ENCODE results near the gene MAGT1. TPM values are rescaled to one million over a fixed set of nuclear protein-coding genes. Genes with fewer than 3 reads are reported as not detected.

Gene MAGT1
- total and polyA plus RNA-seq, 2 experiments from 2014 or later, result 23.4 to 42.2 TPM

DNA sequence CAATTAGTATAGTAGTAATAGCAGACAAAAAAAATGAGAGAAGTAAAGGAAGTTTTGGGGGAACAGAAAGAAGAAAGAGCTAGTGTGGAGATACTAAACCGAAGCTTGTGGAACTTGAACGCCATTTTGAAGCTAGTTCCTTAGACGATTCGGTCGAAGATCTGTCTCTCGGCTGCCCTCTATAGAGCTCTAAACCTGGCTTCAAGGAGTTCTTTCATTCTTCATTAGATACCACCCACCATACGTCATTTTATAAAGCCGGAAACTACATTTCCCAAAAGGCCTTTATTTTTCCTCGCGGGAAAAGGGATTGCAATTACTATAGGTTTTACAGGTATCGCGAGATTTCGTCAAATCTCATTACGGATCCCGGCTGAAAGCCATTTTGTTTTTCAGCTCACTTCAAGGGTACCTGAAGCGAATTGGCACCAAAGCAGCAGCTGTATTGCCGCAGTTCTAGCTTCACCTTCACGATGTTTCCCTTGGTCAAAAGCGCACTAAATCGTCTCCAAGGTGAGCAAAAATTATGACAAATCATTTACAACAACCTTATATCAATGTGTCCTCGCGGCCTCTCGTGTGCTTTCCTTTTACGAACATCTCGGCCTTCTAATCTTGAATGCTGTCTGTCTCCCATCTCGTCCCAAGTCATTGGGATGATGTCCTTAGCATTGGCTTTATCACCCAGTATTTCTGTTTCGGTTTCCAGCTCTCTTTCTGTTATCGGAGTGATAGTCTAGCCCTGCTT is 4.0 kb upstream of the MAGT1 start, which contains the start of gene COX7B:
COX7B (plus strand) TSS at position 388 of the 748 bp plus-strand sequence; CDS start at position 474, 86 bp downstream.
- TF ChIP-seq JUNB (IDR thresholded peaks at IDR 0.05; ENCODE audit: unreplicated experiment), result no peak
- no peak for TF ChIP-seq ZNF331 (CRISPR knock-in tag; IDR thresholded peaks at IDR 0.05; ENCODE audit: low read depth)
- TF ChIP-seq CREB1 (CRISPR knock-in tag; IDR thresholded peaks at IDR 0.05; ENCODE audit: low read depth), result peak; percentile 90
- TF ChIP-seq, protein P1, sequence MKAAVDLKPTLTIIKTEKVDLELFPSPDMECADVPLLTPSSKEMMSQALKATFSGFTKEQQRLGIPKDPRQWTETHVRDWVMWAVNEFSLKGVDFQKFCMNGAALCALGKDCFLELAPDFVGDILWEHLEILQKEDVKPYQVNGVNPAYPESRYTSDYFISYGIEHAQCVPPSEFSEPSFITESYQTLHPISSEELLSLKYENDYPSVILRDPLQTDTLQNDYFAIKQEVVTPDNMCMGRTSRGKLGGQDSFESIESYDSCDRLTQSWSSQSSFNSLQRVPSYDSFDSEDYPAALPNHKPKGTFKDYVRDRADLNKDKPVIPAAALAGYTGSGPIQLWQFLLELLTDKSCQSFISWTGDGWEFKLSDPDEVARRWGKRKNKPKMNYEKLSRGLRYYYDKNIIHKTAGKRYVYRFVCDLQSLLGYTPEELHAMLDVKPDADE (IDR thresholded peaks at IDR 0.05), result peak; percentile 79
- TF ChIP-seq, protein P2, sequence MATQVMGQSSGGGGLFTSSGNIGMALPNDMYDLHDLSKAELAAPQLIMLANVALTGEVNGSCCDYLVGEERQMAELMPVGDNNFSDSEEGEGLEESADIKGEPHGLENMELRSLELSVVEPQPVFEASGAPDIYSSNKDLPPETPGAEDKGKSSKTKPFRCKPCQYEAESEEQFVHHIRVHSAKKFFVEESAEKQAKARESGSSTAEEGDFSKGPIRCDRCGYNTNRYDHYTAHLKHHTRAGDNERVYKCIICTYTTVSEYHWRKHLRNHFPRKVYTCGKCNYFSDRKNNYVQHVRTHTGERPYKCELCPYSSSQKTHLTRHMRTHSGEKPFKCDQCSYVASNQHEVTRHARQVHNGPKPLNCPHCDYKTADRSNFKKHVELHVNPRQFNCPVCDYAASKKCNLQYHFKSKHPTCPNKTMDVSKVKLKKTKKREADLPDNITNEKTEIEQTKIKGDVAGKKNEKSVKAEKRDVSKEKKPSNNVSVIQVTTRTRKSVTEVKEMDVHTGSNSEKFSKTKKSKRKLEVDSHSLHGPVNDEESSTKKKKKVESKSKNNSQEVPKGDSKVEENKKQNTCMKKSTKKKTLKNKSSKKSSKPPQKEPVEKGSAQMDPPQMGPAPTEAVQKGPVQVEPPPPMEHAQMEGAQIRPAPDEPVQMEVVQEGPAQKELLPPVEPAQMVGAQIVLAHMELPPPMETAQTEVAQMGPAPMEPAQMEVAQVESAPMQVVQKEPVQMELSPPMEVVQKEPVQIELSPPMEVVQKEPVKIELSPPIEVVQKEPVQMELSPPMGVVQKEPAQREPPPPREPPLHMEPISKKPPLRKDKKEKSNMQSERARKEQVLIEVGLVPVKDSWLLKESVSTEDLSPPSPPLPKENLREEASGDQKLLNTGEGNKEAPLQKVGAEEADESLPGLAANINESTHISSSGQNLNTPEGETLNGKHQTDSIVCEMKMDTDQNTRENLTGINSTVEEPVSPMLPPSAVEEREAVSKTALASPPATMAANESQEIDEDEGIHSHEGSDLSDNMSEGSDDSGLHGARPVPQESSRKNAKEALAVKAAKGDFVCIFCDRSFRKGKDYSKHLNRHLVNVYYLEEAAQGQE (IDR thresholded peaks at IDR 0.05; ENCODE audit: unreplicated experiment), result no peak
- no peak for TF ChIP-seq EZH2 (IDR thresholded peaks at IDR 0.05; ENCODE audit: low read depth, unreplicated experiment)
- TF ChIP-seq, protein P3, sequence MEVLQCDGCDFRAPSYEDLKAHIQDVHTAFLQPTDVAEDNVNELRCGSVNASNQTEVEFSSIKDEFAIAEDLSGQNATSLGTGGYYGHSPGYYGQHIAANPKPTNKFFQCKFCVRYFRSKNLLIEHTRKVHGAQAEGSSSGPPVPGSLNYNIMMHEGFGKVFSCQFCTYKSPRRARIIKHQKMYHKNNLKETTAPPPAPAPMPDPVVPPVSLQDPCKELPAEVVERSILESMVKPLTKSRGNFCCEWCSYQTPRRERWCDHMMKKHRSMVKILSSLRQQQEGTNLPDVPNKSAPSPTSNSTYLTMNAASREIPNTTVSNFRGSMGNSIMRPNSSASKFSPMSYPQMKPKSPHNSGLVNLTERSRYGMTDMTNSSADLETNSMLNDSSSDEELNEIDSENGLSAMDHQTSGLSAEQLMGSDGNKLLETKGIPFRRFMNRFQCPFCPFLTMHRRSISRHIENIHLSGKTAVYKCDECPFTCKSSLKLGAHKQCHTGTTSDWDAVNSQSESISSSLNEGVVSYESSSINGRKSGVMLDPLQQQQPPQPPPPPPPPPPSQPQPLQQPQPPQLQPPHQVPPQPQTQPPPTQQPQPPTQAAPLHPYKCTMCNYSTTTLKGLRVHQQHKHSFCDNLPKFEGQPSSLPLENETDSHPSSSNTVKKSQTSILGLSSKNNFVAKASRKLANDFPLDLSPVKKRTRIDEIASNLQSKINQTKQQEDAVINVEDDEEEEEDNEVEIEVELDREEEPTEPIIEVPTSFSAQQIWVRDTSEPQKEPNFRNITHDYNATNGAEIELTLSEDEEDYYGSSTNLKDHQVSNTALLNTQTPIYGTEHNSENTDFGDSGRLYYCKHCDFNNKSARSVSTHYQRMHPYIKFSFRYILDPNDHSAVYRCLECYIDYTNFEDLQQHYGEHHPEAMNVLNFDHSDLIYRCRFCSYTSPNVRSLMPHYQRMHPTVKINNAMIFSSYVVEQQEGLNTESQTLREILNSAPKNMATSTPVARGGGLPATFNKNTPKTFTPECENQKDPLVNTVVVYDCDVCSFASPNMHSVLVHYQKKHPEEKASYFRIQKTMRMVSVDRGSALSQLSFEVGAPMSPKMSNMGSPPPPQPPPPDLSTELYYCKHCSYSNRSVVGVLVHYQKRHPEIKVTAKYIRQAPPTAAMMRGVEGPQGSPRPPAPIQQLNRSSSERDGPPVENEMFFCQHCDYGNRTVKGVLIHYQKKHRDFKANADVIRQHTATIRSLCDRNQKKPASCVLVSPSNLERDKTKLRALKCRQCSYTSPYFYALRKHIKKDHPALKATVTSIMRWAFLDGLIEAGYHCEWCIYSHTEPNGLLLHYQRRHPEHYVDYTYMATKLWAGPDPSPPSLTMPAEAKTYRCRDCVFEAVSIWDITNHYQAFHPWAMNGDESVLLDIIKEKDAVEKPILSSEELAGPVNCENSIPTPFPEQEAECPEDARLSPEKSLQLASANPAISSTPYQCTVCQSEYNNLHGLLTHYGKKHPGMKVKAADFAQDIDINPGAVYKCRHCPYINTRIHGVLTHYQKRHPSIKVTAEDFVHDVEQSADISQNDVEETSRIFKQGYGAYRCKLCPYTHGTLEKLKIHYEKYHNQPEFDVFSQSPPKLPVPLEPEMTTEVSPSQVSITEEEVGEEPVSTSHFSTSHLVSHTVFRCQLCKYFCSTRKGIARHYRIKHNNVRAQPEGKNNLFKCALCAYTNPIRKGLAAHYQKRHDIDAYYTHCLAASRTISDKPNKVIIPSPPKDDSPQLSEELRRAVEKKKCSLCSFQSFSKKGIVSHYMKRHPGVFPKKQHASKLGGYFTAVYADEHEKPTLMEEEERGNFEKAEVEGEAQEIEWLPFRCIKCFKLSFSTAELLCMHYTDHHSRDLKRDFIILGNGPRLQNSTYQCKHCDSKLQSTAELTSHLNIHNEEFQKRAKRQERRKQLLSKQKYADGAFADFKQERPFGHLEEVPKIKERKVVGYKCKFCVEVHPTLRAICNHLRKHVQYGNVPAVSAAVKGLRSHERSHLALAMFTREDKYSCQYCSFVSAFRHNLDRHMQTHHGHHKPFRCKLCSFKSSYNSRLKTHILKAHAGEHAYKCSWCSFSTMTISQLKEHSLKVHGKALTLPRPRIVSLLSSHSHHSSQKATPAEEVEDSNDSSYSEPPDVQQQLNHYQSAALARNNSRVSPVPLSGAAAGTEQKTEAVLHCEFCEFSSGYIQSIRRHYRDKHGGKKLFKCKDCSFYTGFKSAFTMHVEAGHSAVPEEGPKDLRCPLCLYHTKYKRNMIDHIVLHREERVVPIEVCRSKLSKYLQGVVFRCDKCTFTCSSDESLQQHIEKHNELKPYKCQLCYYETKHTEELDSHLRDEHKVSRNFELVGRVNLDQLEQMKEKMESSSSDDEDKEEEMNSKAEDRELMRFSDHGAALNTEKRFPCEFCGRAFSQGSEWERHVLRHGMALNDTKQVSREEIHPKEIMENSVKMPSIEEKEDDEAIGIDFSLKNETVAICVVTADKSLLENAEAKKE (CRISPR knock-in tag; IDR thresholded peaks at IDR 0.05), result no peak
- TF ChIP-seq STAT1 (IDR thresholded peaks at IDR 0.05; ENCODE audit: unreplicated experiment), result no peak
- TF ChIP-seq, protein P4, sequence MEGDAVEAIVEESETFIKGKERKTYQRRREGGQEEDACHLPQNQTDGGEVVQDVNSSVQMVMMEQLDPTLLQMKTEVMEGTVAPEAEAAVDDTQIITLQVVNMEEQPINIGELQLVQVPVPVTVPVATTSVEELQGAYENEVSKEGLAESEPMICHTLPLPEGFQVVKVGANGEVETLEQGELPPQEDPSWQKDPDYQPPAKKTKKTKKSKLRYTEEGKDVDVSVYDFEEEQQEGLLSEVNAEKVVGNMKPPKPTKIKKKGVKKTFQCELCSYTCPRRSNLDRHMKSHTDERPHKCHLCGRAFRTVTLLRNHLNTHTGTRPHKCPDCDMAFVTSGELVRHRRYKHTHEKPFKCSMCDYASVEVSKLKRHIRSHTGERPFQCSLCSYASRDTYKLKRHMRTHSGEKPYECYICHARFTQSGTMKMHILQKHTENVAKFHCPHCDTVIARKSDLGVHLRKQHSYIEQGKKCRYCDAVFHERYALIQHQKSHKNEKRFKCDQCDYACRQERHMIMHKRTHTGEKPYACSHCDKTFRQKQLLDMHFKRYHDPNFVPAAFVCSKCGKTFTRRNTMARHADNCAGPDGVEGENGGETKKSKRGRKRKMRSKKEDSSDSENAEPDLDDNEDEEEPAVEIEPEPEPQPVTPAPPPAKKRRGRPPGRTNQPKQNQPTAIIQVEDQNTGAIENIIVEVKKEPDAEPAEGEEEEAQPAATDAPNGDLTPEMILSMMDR (conservative IDR thresholded peaks at IDR 0.05; ENCODE audit: low read depth in 2 of 2), result peak in 1 of 2 experiments; percentile 52; a peak in 3 of 4 replicates
- TF ChIP-seq NANOG (IDR thresholded peaks at IDR 0.05; ENCODE audit: borderline replicate concordance), result no peak
- TF ChIP-seq POLR2AphosphoS5 (IDR thresholded peaks at IDR 0.05; ENCODE audit: low read depth), result peak; percentile 76
- TF ChIP-seq ZNF114 (CRISPR knock-in tag; IDR thresholded peaks at IDR 0.05), result no peak
- TF ChIP-seq EZH2phosphoT487 (IDR thresholded peaks at IDR 0.05; ENCODE audit: unreplicated experiment), result no peak
- H2AFZ ChIP-seq, result no peak within 1 kb of the TSS
- H3K4me3 Mint-ChIP-seq, result peak within 1 kb of the TSS; percentile 96

More for the DNA sequence above, 4.0 kb upstream of the MAGT1 start, which contains the start of gene COX7B:
- Histone ChIP-seq H3K27ac (ENCODE audit: low read depth) (peak within 1 kb of the TSS; percentile 87), H3K27me3 (ENCODE audit: insufficient read depth) (no peaks in the 10 kb centered on the region), H3K79me2 (replicated peaks; ENCODE audit: insufficient read depth) (peaks cover 41% of the 10 kb centered on the region), H3K4me2 (peak within 1 kb of the TSS; percentile 77), H3K4me1 (ENCODE audit: insufficient read depth) (peaks cover 5% of the 10 kb centered on the region; the same call in 1 of the 2 replicates), H4K20me1 (replicated peaks; ENCODE audit: insufficient read depth) (no peaks in the 10 kb centered on the region; the same call in 1 of the 2 replicates), H3K36me3 (ENCODE audit: insufficient read depth) (no peaks in the 10 kb centered on the region), H3K9me2 (ENCODE audit: insufficient read depth) (no peaks in the 10 kb centered on the region), H3K4me3 (peak within 1 kb of the TSS; percentile 60), H3F3A (replicated peaks; ENCODE audit: low read depth) (no peaks in the 10 kb centered on the region)
- H3K36me3 Mint-ChIP-seq (ENCODE audit: low read depth), result peaks cover 33% of the 10 kb centered on the region; the same call in 2 of the 3 replicates
- H3K4me1 Mint-ChIP-seq, result 0 out of 3 replicates have a peak, but pooled peaks cover 3% of the 10 kb centered on the region
- DNase-seq (ENCODE audit: low spot score) (peak; percentile 96), ATAC-seq (peak; percentile 67)
- peak within 1 kb of the TSS; percentile 98 for H3K27ac Mint-ChIP-seq
- H3K27me3 Mint-ChIP-seq (ENCODE audit: insufficient read depth, low read depth, poor library complexity), result peaks cover 7% of the 10 kb centered on the region
- no peaks in the 10 kb centered on the region for H3K9me3 Mint-ChIP-seq

Data from GM23338 (cell line).